NCI-H2227 treated with DMSO at 0.1 percent for 48 hours (cell line): ENCODE measurements around the gene RHEX.
A peak's percentile ranks its signal among the peaks of the same experiment; 100 is the strongest.
"Not testable (repeated sequence)": the region's sequence is repeated elsewhere in the genome, so short reads cannot be mapped to it uniquely, and the experiment has no call there.

Experiments used
- DNase-seq: peaks from one replicate; lab custom pipeline; 2025; lab: John Stamatoyannopoulos, UW

Gene RHEX

DNA sequence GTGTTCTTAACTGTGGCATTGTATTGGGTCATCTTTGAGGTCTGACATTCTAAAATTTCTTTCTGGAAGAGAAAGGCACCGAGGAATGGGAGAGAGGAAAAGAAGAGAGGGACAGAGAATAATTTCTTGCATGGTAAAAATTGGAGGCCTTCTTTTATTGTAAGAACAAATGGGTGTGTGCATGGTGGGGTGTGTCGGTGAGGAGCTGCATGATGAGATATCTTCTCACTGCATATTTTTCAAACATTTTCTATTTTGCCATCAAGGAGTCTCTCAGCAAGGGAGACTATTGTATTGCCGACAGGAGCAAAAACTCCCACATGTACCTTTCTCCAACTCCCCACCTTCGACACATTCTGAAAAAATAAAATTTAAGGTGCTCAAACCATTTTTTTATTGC lies 22.8 kb upstream of the RHEX start:
- no peak for DNase-seq

DNA sequence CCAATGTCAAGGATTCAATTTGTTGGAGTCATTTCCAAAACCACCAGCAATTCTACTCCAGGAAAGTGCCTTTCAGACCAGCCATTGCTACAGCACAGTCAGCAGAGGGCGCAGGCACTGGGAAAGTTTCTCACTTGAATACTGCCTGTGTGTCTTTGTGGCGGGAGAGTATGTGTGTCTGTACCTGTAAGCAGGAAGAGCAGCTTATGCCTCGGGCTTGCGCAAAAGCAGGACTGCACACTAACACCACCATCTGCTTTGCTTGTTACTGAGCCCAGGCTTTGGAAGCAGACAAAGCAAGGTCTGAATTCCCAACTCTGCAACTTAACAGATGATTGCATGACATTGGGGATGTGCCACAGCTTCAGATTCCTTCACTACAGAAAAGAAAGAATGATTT lies 22.3 kb upstream of the RHEX start:
- peak; percentile 76 for DNase-seq

GRCh38 chr1:206032380-206033140 lies 20.4 kb upstream of the RHEX start:
- no peak for DNase-seq

- peak; percentile 24 for DNase-seq
Measured at GRCh38 chr1:206035027-206035426, 17.9 kb upstream of the RHEX start.

- DNase-seq, result no peak
Measured at GRCh38 chr1:206036663-206037455, 16.1 kb upstream of the RHEX start.

- peak; percentile 70 for DNase-seq
Measured at GRCh38 chr1:206037581-206037980, 15.4 kb upstream of the RHEX start.

- no peak for DNase-seq
Measured at GRCh38 chr1:206039046-206039973, 13.7 kb upstream of the RHEX start.

- DNase-seq, result no peak
Measured at GRCh38 chr1:206040328-206040727, 12.6 kb upstream of the RHEX start.

GRCh38 chr1:206041640-206042039 lies 11.3 kb upstream of the RHEX start:
- peak; percentile 35 for DNase-seq

- DNase-seq, result no peak
Measured at GRCh38 chr1:206047271-206047670, 5.7 kb upstream of the RHEX start.

- DNase-seq, result no peak
Measured at GRCh38 chr1:206048582-206048981, 4.4 kb upstream of the RHEX start.

- DNase-seq, result no peak
Measured at GRCh38 chr1:206049293-206049692, 3.7 kb upstream of the RHEX start.

DNA sequence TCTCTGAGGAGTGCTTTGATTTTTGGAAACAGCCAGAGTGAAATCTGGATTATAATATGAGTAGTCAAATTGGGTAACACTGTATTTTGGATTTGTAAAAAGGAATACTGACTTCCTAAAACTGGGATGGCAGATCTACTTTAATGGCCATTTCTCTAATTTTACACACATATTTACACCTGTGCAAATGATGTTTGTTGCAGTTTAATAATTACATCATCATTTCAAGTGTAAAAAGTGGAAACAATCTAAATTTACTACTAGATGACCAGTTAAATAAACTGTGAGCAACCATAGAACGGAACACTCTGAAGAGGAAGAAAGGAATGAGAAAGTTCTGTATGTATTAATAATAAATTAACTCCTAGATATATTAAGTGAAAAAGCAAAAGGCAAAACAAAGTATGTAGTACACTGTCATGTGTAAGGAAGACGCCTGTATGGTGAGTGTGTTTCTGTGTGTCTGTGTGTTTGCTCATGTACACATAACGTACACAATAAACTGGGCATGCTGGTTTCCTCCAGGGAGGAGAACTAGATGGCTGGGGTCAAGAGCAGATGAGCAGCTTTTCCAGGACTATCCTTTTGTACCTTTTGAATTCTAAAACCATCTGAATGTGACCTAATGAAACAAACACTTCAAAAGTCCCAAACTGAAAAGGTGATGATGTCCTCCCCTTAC lies 2.9 kb upstream of the RHEX start:
- no peak for DNase-seq

- DNase-seq, result no peak
Measured at GRCh38 chr1:206050655-206051235, 2.2 kb upstream of the RHEX start.

DNA sequence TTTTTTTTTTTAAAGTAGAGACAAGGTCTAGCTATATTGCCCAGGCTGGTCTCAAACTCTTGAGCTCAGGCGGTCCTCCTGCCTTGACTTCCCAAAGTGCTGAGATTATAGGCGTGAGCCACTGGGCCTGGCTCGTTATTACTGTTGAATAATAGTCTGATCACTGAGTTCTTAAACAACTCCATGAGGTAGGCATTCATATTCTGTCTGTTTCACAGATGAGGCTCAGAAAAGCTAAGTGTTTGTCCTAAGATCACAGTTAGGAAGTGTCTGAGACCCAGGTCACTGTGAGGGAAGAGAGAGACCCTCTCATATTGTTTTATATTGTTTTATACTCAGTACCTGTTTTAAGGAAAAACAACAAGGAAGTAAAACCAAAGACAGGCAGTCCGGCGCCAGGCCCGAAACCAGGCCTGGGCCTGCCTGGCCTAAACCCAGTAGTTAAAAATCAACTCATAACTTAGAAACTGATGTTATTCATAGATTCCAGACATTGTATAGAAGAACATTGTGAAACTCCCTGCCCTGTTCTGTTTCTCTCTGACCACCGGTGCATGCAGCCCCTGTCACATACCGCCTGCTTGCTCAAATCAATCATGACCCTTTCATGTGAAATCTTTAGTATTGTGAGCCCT lies 625 bp upstream of the RHEX start:
- DNase-seq, result not testable (repeated sequence)

- DNase-seq, result not testable (repeated sequence)
Measured at GRCh38 chr1:206053616-206054015, 643 bp downstream of the RHEX start.

DNA sequence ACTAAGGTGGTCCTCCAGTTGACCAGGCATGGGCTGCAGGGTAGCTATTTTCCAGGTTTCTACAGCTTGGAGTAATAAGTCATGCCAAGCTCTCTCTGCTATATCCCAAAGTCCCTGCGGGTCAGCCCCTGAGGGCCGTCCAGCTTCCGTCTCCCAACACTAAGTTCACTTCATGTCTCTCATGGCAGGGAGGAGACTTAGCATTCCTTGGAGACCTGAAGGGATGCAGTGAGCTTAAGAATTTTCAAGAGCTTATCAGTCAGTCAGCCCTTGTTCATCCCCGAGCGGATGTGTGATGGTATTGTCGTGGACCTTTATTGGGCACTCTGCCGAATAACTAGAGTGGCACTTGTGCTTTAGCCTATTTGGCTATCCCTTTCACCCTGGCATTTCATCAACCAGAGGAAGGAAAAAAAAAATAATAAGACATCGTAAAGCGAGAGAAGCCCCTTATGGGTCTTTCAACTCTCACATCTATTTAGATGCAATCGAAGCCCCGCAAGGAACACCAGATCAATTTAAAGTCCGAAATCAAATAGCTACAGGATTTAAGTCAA lies 2.2 kb downstream of the RHEX start:
- DNase-seq, result not testable (repeated sequence)

DNA sequence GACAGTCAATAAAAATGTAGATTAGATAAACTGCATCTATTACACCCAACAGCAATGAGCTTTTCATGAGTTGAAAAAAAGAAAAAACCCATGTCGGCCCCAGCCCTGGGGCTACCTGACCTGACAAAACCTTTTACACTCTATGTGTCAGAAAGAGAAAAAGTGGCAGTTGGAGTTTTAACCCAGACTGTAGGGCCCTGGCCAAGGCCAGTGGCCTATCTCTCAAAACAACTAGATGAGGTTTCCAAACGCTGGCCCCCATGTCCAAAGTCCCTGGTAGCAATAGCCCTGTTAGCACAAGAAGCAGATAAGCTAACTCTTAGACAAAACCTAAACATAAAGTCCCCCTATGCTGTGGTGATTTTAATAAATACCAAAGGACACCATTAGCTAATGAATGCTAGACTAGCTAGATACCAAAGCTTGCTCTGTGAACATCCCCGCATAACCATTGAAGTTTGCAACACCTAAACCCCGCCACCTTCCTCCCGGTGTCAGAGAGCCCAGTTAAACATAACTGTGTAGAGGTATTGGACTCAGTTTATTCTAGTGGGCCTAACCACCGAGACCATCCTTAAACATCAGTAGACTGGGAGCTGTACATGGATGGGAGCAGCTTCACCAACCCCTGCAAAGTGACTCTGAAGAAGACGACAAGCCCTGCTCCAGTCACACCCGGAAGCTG lies 2.8 kb downstream of the RHEX start:
- DNase-seq, result not testable (repeated sequence)

GRCh38 chr1:206058289-206058926 lies 5.4 kb downstream of the RHEX start:
- DNase-seq, result not testable (repeated sequence)
